Type B pancreatic cell (in vitro differentiated cells): ENCODE results near the gene ELFN1. TPM values are rescaled to one million over a fixed set of nuclear protein-coding genes. Genes with fewer than 3 reads are reported as not detected.

Source experiments
- DNase-seq: peaks from one replicate; pipeline ENCODE4 v3.0.0; 2021; ENCODE audit warnings: mixed read lengths; ENCODE audit not compliant: unreplicated experiment; ENCODE audit errors: extremely low spot score
- H3K27ac Mint-ChIP-seq: 2 replicates; pipeline ENCODE4 v1.8.0; 2021; ENCODE audit warnings: mild to moderate bottlenecking, mixed read lengths
- H3K27me3 Mint-ChIP-seq: 2 replicates; pipeline ENCODE4 v1.8.0; 2021; ENCODE audit warnings: mixed read lengths
- H3K36me3 Mint-ChIP-seq: 2 replicates; pipeline ENCODE4 v1.8.0; 2021; ENCODE audit warnings: mixed read lengths
- H3K4me1 Mint-ChIP-seq: one replicate; pipeline ENCODE4 v1.8.0; 2021; ENCODE audit warnings: mixed read lengths; ENCODE audit not compliant: unreplicated experiment
- H3K4me3 Mint-ChIP-seq: 2 replicates; pipeline ENCODE4 v1.8.0; 2021; ENCODE audit warnings: mild to moderate bottlenecking, mixed read lengths
- H3K9me3 Mint-ChIP-seq: 2 replicates; pipeline ENCODE4 v1.8.0; 2021; ENCODE audit warnings: mixed read lengths
- total RNA-seq: library from RNA; stranded (reverse); gene quantifications from 2 replicates; pipeline ENCODE4 v1.2.1, GENCODE V29; 2021; ENCODE audit warnings: low replicate concordance
- TF ChIP-seq, protein P1 (sequence below): fragments of 200-600 bp; sonication (generic); conservative IDR thresholded peaks from 2 replicates; pipeline ENCODE4 v1.5.0; 2021; ENCODE audit warnings: antibody characterized with exemption, mild to moderate bottlenecking

ELFN1 gene
- total RNA-seq, 1 donor from 2014 or later, result 5.8 TPM

DNA sequence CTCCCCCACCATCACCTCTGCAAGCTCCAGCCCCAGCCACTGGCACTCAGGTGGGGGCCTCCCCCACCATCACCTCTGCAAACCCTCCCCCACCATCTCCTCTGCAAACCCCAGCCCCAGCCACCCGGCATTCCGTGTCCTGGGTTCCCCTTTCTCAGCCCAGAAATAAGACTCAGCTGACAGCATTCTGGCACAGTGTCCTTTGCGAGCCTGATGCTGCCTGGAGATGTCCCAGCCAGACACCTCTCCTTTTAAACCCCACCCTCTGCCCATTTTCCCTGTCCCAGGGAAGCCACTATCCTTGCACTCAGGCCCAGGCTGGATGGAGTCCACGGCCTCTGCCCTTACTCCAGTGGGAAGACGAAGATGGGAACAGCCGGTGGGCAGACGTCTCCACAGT, 49.8 kb downstream of the ELFN1 start:
- H3K4me3 Mint-ChIP-seq, result no peak overlapping the region
- H3K27me3 Mint-ChIP-seq, result peaks cover 2% of the 10 kb centered on the region
- H3K9me3 Mint-ChIP-seq, result no peaks in the 10 kb centered on the region
- no peaks in the 10 kb centered on the region for H3K36me3 Mint-ChIP-seq
- peaks cover 19% of the 10 kb centered on the region for H3K4me1 Mint-ChIP-seq
- TF ChIP-seq, protein P1, sequence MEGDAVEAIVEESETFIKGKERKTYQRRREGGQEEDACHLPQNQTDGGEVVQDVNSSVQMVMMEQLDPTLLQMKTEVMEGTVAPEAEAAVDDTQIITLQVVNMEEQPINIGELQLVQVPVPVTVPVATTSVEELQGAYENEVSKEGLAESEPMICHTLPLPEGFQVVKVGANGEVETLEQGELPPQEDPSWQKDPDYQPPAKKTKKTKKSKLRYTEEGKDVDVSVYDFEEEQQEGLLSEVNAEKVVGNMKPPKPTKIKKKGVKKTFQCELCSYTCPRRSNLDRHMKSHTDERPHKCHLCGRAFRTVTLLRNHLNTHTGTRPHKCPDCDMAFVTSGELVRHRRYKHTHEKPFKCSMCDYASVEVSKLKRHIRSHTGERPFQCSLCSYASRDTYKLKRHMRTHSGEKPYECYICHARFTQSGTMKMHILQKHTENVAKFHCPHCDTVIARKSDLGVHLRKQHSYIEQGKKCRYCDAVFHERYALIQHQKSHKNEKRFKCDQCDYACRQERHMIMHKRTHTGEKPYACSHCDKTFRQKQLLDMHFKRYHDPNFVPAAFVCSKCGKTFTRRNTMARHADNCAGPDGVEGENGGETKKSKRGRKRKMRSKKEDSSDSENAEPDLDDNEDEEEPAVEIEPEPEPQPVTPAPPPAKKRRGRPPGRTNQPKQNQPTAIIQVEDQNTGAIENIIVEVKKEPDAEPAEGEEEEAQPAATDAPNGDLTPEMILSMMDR, result no peak
- DNase-seq, result no peak
- H3K27ac Mint-ChIP-seq, result no peak overlapping the region

GRCh38 chr7:1720326-1720725, 50.2 kb downstream of the ELFN1 start:
- TF ChIP-seq, protein P1, result no peak
- no peak for DNase-seq
- H3K36me3 Mint-ChIP-seq, result no peaks in the 10 kb centered on the region
- no peak overlapping the region for H3K4me3 Mint-ChIP-seq
- H3K9me3 Mint-ChIP-seq, result no peaks in the 10 kb centered on the region
- H3K27ac Mint-ChIP-seq, result no peak overlapping the region
- H3K4me1 Mint-ChIP-seq, result peaks cover 18% of the 10 kb centered on the region
- peaks cover 1% of the 10 kb centered on the region for H3K27me3 Mint-ChIP-seq

- peaks cover 12% of the 10 kb centered on the region for H3K4me1 Mint-ChIP-seq
- DNase-seq, result no peak
- H3K4me3 Mint-ChIP-seq, result no peak overlapping the region
Observed at GRCh38 chr7:1721047-1721690, 51.1 kb downstream of the ELFN1 start.

DNA sequence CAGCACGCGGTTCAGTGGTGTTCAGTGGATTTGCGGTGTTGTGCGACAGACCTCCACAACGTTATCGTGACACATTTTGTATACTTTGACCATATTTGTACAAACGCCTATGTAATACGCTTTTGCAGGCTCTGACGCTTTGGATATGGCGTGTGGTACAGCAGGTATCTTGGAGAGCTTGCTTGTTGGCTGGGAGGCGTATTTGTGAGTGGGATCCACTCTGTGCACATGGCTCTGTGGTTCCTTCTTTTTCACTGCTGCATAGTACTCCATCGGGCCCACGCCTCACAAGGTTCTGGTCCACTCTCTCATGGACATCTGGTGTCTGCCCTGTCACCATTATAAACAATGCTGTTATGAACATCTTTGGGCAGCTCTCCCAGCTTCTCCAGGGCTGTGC, 53.2 kb downstream of the ELFN1 start:
- Mint-ChIP-seq H3K27me3 (no peaks in the 10 kb centered on the region), H3K4me1 (no peaks in the 10 kb centered on the region), H3K4me3 (no peak overlapping the region), H3K36me3 (no peaks in the 10 kb centered on the region), H3K9me3 (no peaks in the 10 kb centered on the region), H3K27ac (no peak overlapping the region)
- TF ChIP-seq, protein P1, result no peak
- no peak for DNase-seq

More at GRCh38 chr7:1721047-1721690, 51.1 kb downstream of the ELFN1 start:
- Mint-ChIP-seq H3K36me3 (no peaks in the 10 kb centered on the region), H3K27me3 (no peaks in the 10 kb centered on the region), H3K27ac (no peak overlapping the region), H3K9me3 (no peaks in the 10 kb centered on the region)
- TF ChIP-seq, protein P1, result no peak

GRCh38 chr7:1724118-1724910, 54.2 kb downstream of the ELFN1 start:
- H3K4me3 Mint-ChIP-seq, result no peak overlapping the region
- no peaks in the 10 kb centered on the region for H3K36me3 Mint-ChIP-seq
- no peaks in the 10 kb centered on the region for H3K27me3 Mint-ChIP-seq
- DNase-seq, result no peak
- TF ChIP-seq, protein P1, result no peak
- H3K4me1 Mint-ChIP-seq, result no peaks in the 10 kb centered on the region
- no peaks in the 10 kb centered on the region for H3K9me3 Mint-ChIP-seq
- no peak overlapping the region for H3K27ac Mint-ChIP-seq
